Adrenal gland (tissue), 5 donors: ENCODE results near the gene SLC17A4.

Source experiments
- POLR2A ChIP-seq, 2 donors: fragments of 450-650 bp; IDR thresholded peaks; one replicate each; pipeline ENCODE4 v1.6.1; 2017; ENCODE audit warnings: antibody characterized with exemption in 2 of 2, mild to moderate bottlenecking in 2 of 2, moderate library complexity in 1 of 2
- TF ChIP-seq, protein P1 (sequence below), 6 experiments: fragments of 450-650 bp in 4 of 6; fragments of 200-600 bp in 2 of 6; sonication (generic) in 1 of 6; IDR thresholded peaks; 1 replicate in 5 of 6; 2 replicates in 1 of 6; pipeline versions ENCODE4 v1.5.1 to v1.8.0; 2016 to 2021; ENCODE audit warnings: antibody characterized with exemption in 6 of 6, mild to moderate bottlenecking in 2 of 6, moderate library complexity in 1 of 6
- donor health status: DM: no; HTN: no; CAD: no.

DNA sequence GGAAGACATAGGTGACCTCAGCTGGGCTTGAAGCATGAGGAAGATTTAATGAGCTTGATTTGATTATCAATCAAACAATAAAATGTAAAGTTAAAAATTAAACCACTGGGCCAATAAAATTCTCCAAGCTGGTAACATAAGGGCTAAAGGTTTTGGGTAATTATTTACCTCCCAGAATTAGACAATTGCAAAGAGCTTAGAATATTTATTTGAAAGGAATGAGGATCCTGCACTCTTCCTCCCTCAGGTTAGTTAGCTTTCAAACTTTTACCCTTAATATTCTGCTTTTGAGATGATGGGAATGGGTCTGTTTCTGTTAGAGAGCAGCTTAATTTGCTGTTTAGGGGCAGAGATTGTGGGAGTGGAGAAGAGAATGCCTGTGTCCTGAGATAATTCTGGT lies at the start of gene SLC17A4:
- TF ChIP-seq, protein P1, sequence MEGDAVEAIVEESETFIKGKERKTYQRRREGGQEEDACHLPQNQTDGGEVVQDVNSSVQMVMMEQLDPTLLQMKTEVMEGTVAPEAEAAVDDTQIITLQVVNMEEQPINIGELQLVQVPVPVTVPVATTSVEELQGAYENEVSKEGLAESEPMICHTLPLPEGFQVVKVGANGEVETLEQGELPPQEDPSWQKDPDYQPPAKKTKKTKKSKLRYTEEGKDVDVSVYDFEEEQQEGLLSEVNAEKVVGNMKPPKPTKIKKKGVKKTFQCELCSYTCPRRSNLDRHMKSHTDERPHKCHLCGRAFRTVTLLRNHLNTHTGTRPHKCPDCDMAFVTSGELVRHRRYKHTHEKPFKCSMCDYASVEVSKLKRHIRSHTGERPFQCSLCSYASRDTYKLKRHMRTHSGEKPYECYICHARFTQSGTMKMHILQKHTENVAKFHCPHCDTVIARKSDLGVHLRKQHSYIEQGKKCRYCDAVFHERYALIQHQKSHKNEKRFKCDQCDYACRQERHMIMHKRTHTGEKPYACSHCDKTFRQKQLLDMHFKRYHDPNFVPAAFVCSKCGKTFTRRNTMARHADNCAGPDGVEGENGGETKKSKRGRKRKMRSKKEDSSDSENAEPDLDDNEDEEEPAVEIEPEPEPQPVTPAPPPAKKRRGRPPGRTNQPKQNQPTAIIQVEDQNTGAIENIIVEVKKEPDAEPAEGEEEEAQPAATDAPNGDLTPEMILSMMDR (IDR thresholded peaks at IDR 0.05), result no peak
- no peak for TF ChIP-seq POLR2A (IDR thresholded peaks at IDR 0.05)
